ENCODE results near the gene RPRD2. TPM values are rescaled to one million over a fixed set of nuclear protein-coding genes. Genes with fewer than 3 reads are reported as not detected.

Gene RPRD2
- polyA plus RNA-seq, 1 donor from 2014 or later = 8.6 TPM

DNA sequence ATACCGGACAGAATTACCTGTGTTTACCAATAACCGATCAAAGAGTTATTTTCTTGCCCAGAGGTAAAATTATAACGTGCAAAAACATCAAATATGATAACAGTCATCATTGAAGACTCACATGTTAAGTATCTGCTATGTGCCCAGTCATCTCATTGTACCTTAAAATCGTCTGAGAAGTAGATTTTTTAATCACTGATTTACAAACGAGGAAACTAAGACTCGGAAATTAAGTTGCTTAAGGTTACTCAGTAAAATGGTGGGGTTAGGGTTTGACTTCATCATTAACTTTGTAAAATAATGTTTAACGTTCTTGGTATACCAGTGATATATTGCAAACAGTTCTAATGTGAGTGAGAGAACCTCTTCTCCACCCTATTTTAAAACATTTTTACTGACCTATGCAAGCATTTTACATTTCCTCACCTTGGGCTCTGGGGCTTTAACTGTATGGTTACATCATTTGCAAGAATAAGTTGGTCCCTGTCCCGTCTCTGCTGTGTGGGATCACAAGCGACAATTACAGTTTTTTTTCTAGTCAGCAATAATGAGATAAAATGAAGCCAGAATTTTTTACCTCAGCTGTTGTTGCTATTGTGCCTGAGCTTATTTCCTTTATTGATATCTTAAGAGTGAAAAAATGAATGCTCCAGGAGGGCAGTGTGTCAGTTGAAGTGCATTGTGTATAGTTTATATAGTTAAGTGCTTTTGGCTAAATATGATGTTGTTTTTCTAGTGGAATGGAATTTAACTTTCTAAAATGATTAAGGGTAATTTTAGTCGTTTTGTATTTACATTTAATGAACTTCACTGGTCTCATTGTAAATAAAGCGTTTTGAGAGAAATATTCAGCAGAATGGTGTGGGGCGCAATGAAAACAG is 2.7 kb downstream of the RPRD2 start:
- H3K27me3 ChIP-seq (ENCODE audit: insufficient read depth, low read depth, low read length) = no peaks in the 10 kb centered on the region
- H3K9me3 ChIP-seq (ENCODE audit: low read length) = no peaks in the 10 kb centered on the region
- H3K4me2 ChIP-seq (ENCODE audit: low read length) = peak overlapping the region; percentile 90
- H3K9me2 ChIP-seq (ENCODE audit: insufficient read depth, low read length) = no peaks in the 10 kb centered on the region
- no peaks in the 10 kb centered on the region for H4K20me1 ChIP-seq (ENCODE audit: insufficient read depth)
- peak overlapping the region; percentile 100 for H3K27ac ChIP-seq (ENCODE audit: low read length)
- H3K4me3 ChIP-seq (ENCODE audit: low read length) = peak overlapping the region; percentile 91
- peaks cover 67% of the 10 kb centered on the region for H3K79me2 ChIP-seq (replicated peaks; ENCODE audit: insufficient read depth, low read length)
- no peak for TF ChIP-seq SMC3 (conservative IDR thresholded peaks at IDR 0.05; ENCODE audit: poor library complexity)
- TF ChIP-seq CTCF (IDR thresholded peaks at IDR 0.05; ENCODE audit: poor library complexity, severe bottlenecking) = no peak
- no peak for TF ChIP-seq TAF1 (IDR thresholded peaks at IDR 0.05; ENCODE audit: low read depth)
- peak overlapping the region; percentile 97 for H3K9ac ChIP-seq (ENCODE audit: low read length)
- H3K36me3 ChIP-seq (ENCODE audit: insufficient read depth, low read length) = no peaks in the 10 kb centered on the region
- peaks cover 4% of the 10 kb centered on the region for H3F3A ChIP-seq (ENCODE audit: insufficient read depth, low read length, poor library complexity, severe bottlenecking)
- no peak overlapping the region for H2AFZ ChIP-seq (ENCODE audit: low read depth, low read length)

- Histone ChIP-seq H3K27ac (ENCODE audit: low read length) (no peak overlapping the region), H3K27me3 (ENCODE audit: insufficient read depth, low read depth, low read length) (no peaks in the 10 kb centered on the region), H3K36me3 (ENCODE audit: insufficient read depth, low read length) (no peaks in the 10 kb centered on the region), H3F3A (ENCODE audit: insufficient read depth, low read length, poor library complexity, severe bottlenecking) (no peaks in the 10 kb centered on the region), H3K9ac (ENCODE audit: low read length) (no peak overlapping the region), H3K79me2 (replicated peaks; ENCODE audit: insufficient read depth, low read length) (peaks cover 93% of the 10 kb centered on the region), H3K4me3 (ENCODE audit: low read length) (no peak overlapping the region), H2AFZ (ENCODE audit: low read depth, low read length) (no peak overlapping the region), H3K4me2 (ENCODE audit: low read length) (no peak overlapping the region), H3K9me3 (ENCODE audit: low read length) (no peaks in the 10 kb centered on the region), H4K20me1 (ENCODE audit: insufficient read depth) (peaks cover 8% of the 10 kb centered on the region), H3K9me2 (ENCODE audit: insufficient read depth, low read length) (no peaks in the 10 kb centered on the region)
- no peak for TF ChIP-seq TAF1 (IDR thresholded peaks at IDR 0.05; ENCODE audit: low read depth)
- TF ChIP-seq POLR2AphosphoS5 (IDR thresholded peaks at IDR 0.05) = no peak
- no peak for TF ChIP-seq CTCF (IDR thresholded peaks at IDR 0.05; ENCODE audit: poor library complexity, severe bottlenecking)
- no peak for TF ChIP-seq REST (IDR thresholded peaks at IDR 0.05; ENCODE audit: borderline replicate concordance)
- TF ChIP-seq RAD21 (conservative IDR thresholded peaks at IDR 0.05) = no peak
- TF ChIP-seq EZH2 (IDR thresholded peaks at IDR 0.05; ENCODE audit: borderline replicate concordance, insufficient read depth, low read length, poor library complexity, severe bottlenecking) = no peak
- no peak for TF ChIP-seq SMC3 (conservative IDR thresholded peaks at IDR 0.05; ENCODE audit: poor library complexity)
- no peak for TF ChIP-seq MXI1 (conservative IDR thresholded peaks at IDR 0.05; ENCODE audit: poor library complexity, severe bottlenecking)
- TF ChIP-seq EP300 (conservative IDR thresholded peaks at IDR 0.05; ENCODE audit: poor library complexity, severe bottlenecking) = no peak
Measured at GRCh38 chr1:150371110-150371509, 7.2 kb downstream of the RPRD2 start.
